HG02798 (cell line): ENCODE data around the gene TNIK.
A peak's percentile ranks its signal among the peaks of the same experiment; 100 is the strongest.

Experiments used
- ATAC-seq: cut with Tn5 transposase; IDR thresholded peaks from one replicate; pipeline ENCODE4 v1.9.1; 2021; ENCODE audit warnings: mild to moderate bottlenecking; ENCODE audit not compliant: unreplicated experiment, poor library complexity

Gene TNIK

GRCh38 chr3:171268677-171269076, 191.5 kb downstream of the TNIK start:
- ATAC-seq: no peak

- no peak for ATAC-seq
Observed at GRCh38 chr3:171267104-171267503, 193.1 kb downstream of the TNIK start.

GRCh38 chr3:171266740-171267073, 193.5 kb downstream of the TNIK start:
- ATAC-seq: no peak

GRCh38 chr3:171266034-171266739, 194.0 kb downstream of the TNIK start:
- no peak for ATAC-seq

- ATAC-seq: no peak
Observed at GRCh38 chr3:171264758-171265157, 195.4 kb downstream of the TNIK start.

- no peak for ATAC-seq
Observed at GRCh38 chr3:171262431-171262830, 197.8 kb downstream of the TNIK start.

GRCh38 chr3:171261487-171261886, 198.7 kb downstream of the TNIK start:
- no peak for ATAC-seq

- no peak for ATAC-seq
Observed at GRCh38 chr3:171260899-171261298, 199.3 kb downstream of the TNIK start.

GRCh38 chr3:171260466-171260865, 199.7 kb downstream of the TNIK start:
- ATAC-seq: no peak

GRCh38 chr3:171258316-171258715, 201.9 kb downstream of the TNIK start:
- no peak for ATAC-seq

- peak; percentile 78 for ATAC-seq
Observed at GRCh38 chr3:171257251-171258203, 202.7 kb downstream of the TNIK start.

GRCh38 chr3:171256445-171257250, 203.6 kb downstream of the TNIK start:
- ATAC-seq: peak; percentile 11

GRCh38 chr3:171255236-171255806, 204.9 kb downstream of the TNIK start:
- ATAC-seq: peak; percentile 65

GRCh38 chr3:171254315-171254714, 205.9 kb downstream of the TNIK start:
- no peak for ATAC-seq

GRCh38 chr3:171251835-171252234, 208.4 kb downstream of the TNIK start:
- ATAC-seq: no peak

GRCh38 chr3:171250444-171250843, 209.8 kb downstream of the TNIK start:
- no peak for ATAC-seq

GRCh38 chr3:171249245-171249644, 211.0 kb downstream of the TNIK start:
- peak; percentile 13 for ATAC-seq

- peak; percentile 83 for ATAC-seq
Observed at GRCh38 chr3:171248426-171249111, 211.6 kb downstream of the TNIK start.

GRCh38 chr3:171245796-171246765, 214.1 kb downstream of the TNIK start:
- no peak for ATAC-seq
